Ascending aorta (tissue), 2 donors: ENCODE data around the gene EREG. TPM values are rescaled to one million over a fixed set of nuclear protein-coding genes. Genes with fewer than 3 reads are reported as not detected.

Experiments
- DNase-seq, 2 donors: peaks; one replicate each; pipeline ENCODE4 v3.0.0-alpha.2; 2019; ENCODE audit warnings: low spot score in 2 of 2
- H3K27ac ChIP-seq, 2 donors: fragments of 200-600 bp; sonication (generic); one replicate each; pipeline ENCODE4 v1.5.1; 2016 to 2017; ENCODE audit warnings: mild to moderate bottlenecking in 1 of 2
- H3K27me3 ChIP-seq: fragments of 200-600 bp; sonication (generic); one replicate; pipeline ENCODE4 v1.5.1; 2017
- H3K36me3 ChIP-seq, 2 donors: fragments of 200-600 bp; sonication (generic); one replicate each; pipeline ENCODE4 v1.5.1; 2016
- H3K4me1 ChIP-seq, 2 donors: fragments of 200-600 bp; sonication (generic); one replicate each; pipeline ENCODE4 v1.5.1; 2016 to 2017; ENCODE audit warnings: mild to moderate bottlenecking in 1 of 2
- H3K4me3 ChIP-seq, 2 donors: fragments of 200-600 bp; sonication (generic); one replicate each; pipeline ENCODE4 v1.5.1; 2016 to 2017; ENCODE audit warnings: mild to moderate bottlenecking in 1 of 2
- H3K9me3 ChIP-seq, 2 donors: fragments of 200-600 bp; sonication (generic); one replicate each; pipeline ENCODE4 v1.5.1; 2016
- intact Hi-C: fragments of 100-400 bp; cut with DNase I; formaldehyde crosslinking; loops from one replicate; pipeline ENCODE4 v1.15.1; 2023
- total RNA-seq: library from RNA; depleted of rRNA; stranded (reverse); fragments of >200 nt; gene quantifications from one replicate; pipeline ENCODE4 v1.1.0, GENCODE V29; 2016
- TF ChIP-seq, protein P1 (sequence below), 3 experiments: fragments of 200-600 bp in 2 of 3; fragments of 450-650 bp in 1 of 3; sonication (generic) in 2 of 3; IDR thresholded peaks; one replicate each; pipeline ENCODE4 v1.5.1; 2016 to 2019; ENCODE audit warnings: antibody characterized with exemption in 3 of 3, mild to moderate bottlenecking in 1 of 3, moderate library complexity in 1 of 3

The EREG gene
- total RNA-seq, 1 donor from 2014 or later: not detected

DNA sequence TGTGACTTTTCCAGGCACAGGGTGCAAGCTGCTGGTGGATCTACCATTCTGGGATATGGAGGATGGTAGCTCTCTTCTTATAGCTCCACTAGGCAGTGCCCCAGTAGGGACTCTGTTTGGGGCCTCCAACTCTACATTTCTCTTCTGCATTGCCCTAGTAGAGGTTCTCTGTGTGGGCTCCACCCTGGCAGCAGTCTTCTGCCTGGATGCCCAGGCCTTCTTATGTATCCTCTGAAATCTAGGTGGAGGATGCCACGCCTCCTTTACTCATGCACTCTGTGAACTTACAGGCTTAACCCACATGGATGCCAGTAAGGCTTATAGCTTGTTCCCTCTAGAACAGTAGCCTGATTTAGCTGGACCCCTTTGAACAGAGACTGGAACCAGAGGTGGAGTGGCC, 20.9 kb upstream of the EREG start:
- Histone ChIP-seq H3K4me3 (no peak overlapping the region), H3K4me1 (no peaks in the 10 kb centered on the region), H3K27me3 (no peaks in the 10 kb centered on the region), H3K36me3 (no peaks in the 10 kb centered on the region), H3K9me3 (peaks cover 8 to 11% of the 10 kb centered on the region in 2 donors), H3K27ac (no peak overlapping the region)
- intact Hi-C loops: no loop called here
- TF ChIP-seq, protein P1, sequence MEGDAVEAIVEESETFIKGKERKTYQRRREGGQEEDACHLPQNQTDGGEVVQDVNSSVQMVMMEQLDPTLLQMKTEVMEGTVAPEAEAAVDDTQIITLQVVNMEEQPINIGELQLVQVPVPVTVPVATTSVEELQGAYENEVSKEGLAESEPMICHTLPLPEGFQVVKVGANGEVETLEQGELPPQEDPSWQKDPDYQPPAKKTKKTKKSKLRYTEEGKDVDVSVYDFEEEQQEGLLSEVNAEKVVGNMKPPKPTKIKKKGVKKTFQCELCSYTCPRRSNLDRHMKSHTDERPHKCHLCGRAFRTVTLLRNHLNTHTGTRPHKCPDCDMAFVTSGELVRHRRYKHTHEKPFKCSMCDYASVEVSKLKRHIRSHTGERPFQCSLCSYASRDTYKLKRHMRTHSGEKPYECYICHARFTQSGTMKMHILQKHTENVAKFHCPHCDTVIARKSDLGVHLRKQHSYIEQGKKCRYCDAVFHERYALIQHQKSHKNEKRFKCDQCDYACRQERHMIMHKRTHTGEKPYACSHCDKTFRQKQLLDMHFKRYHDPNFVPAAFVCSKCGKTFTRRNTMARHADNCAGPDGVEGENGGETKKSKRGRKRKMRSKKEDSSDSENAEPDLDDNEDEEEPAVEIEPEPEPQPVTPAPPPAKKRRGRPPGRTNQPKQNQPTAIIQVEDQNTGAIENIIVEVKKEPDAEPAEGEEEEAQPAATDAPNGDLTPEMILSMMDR (IDR thresholded peaks at IDR 0.05): no peak
- no peak for DNase-seq

GRCh38 chr4:74353858-74354257, 11.1 kb upstream of the EREG start:
- TF ChIP-seq, protein P1 (IDR thresholded peaks at IDR 0.05): no peak
- Histone ChIP-seq H3K4me3 (no peak overlapping the region), H3K36me3 (no peaks in the 10 kb centered on the region), H3K27me3 (no peaks in the 10 kb centered on the region), H3K27ac (no peak overlapping the region), H3K4me1 (no peaks in the 10 kb centered on the region), H3K9me3 (no peaks in the 10 kb centered on the region)
- no peak for DNase-seq
- intact Hi-C loops: no loop called here

- Histone ChIP-seq H3K4me1 (no peaks in the 10 kb centered on the region), H3K36me3 (no peaks in the 10 kb centered on the region), H3K27ac (no peak overlapping the region), H3K4me3 (no peak overlapping the region), H3K27me3 (no peaks in the 10 kb centered on the region), H3K9me3 (no peaks in the 10 kb centered on the region)
- DNase-seq: no peak
- TF ChIP-seq, protein P1 (IDR thresholded peaks at IDR 0.05): no peak
- intact Hi-C loops: no loop called here
Observed at GRCh38 chr4:74357965-74358364, 7.0 kb upstream of the EREG start.

GRCh38 chr4:74361671-74362070, 3.3 kb upstream of the EREG start:
- Histone ChIP-seq H3K9me3 (no peaks in the 10 kb centered on the region), H3K4me3 (no peak overlapping the region), H3K4me1 (peaks cover 0 to 4% of the 10 kb centered on the region in 2 donors), H3K27ac (no peak overlapping the region), H3K27me3 (no peaks in the 10 kb centered on the region), H3K36me3 (no peaks in the 10 kb centered on the region)
- no peak for DNase-seq
- TF ChIP-seq, protein P1 (IDR thresholded peaks at IDR 0.05): no peak
- intact Hi-C loops: no loop called here

DNA sequence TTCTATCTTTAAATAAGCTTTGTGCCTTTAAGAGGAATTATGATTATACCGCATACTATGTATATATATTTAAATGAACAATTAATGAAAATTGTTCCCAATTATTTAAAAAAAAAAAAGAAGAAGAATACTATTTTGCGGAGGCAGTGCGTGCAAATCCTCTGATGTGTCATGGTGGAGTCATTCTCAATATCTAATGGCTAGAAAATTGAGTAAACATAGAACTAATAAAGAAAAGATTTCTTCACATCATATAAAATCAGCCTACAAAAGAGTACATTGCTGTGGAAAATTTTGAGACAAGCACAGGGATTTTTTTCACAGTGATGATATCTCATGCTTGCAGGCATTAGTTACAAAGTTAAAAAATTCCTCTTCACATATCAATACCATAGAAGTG, 2.6 kb upstream of the EREG start:
- TF ChIP-seq, protein P1 (IDR thresholded peaks at IDR 0.05): no peak
- intact Hi-C loops: no loop called here
- Histone ChIP-seq H3K4me1 (peaks cover 0 to 4% of the 10 kb centered on the region in 2 donors), H3K27me3 (no peaks in the 10 kb centered on the region), H3K36me3 (no peaks in the 10 kb centered on the region), H3K4me3 (no peak overlapping the region), H3K27ac (no peak overlapping the region), H3K9me3 (no peaks in the 10 kb centered on the region)
- DNase-seq: no peak

GRCh38 chr4:74364256-74364651, 691 bp upstream of the EREG start:
- TF ChIP-seq, protein P1 (IDR thresholded peaks at IDR 0.05): no peak
- intact Hi-C loops: no loop called here
- H3K27ac ChIP-seq: no peak overlapping the region
- no peaks in the 10 kb centered on the region for H3K36me3 ChIP-seq
- peak overlapping the region; percentile 62 to 65 for H3K4me3 ChIP-seq
- DNase-seq: no peak
- no peaks in the 10 kb centered on the region for H3K9me3 ChIP-seq
- no peaks in the 10 kb centered on the region for H3K27me3 ChIP-seq
- H3K4me1 ChIP-seq: peaks cover 0 to 4% of the 10 kb centered on the region in 2 donors
